Astrocyte (in vitro differentiated cells and primary cell): ENCODE results near the gene CHRNA10.

Source experiments
- CTCF ChIP-seq: IDR thresholded peaks from 2 replicates; pipeline ENCODE4 v1.5.1; 2011; ENCODE audit warnings: low read depth, mild to moderate bottlenecking, inconsistent platforms, low read length, moderate library complexity; ENCODE audit not compliant: insufficient read depth
- EZH2 ChIP-seq: IDR thresholded peaks from 2 replicates; pipeline ENCODE4 v1.6.1; 2012; ENCODE audit warnings: mild to moderate bottlenecking, low read length, inconsistent platforms; ENCODE audit not compliant: insufficient read depth

- TF ChIP-seq CTCF, result no peak
- no peak for TF ChIP-seq EZH2
These were observed 55.2 kb downstream of the CHRNA10 start for GRCh38 chr11:3615998-3616397.
